Karpas-422 (cell line): Measurements from ENCODE around the gene SGCA. TPM values are rescaled to one million over a fixed set of nuclear protein-coding genes. Genes with fewer than 3 reads are reported as not detected.

ENCODE experiments used
- DNase-seq: peaks from one replicate; pipeline ENCODE4 v3.0.0-alpha.2; 2015
- H2AFZ ChIP-seq: fragments of 200-600 bp; sonication (generic); 2 replicates; pipeline ENCODE4 v1.6.1; 2014; ENCODE audit warnings: antibody characterized with exemption, low read length, mixed read lengths
- H3K27ac ChIP-seq: fragments of 200-600 bp; sonication (generic); 2 replicates; pipeline ENCODE4 v1.5.1; 2014; ENCODE audit warnings: mild to moderate bottlenecking, low read length, moderate library complexity
- H3K27me3 ChIP-seq: fragments of 200-600 bp; sonication (generic); 2 replicates; pipeline ENCODE4 v1.6.1; 2014; ENCODE audit warnings: low read length, mixed read lengths
- H3K36me3 ChIP-seq: fragments of 200-600 bp; sonication (generic); 2 replicates; pipeline ENCODE4 v1.6.1; 2014; ENCODE audit warnings: low read length, mixed read lengths; ENCODE audit not compliant: insufficient read depth
- H3K4me1 ChIP-seq: fragments of 200-600 bp; sonication (generic); 2 replicates; pipeline ENCODE4 v1.6.1; 2014; ENCODE audit warnings: mild to moderate bottlenecking, low read length, mixed read lengths
- H3K4me2 ChIP-seq: fragments of 200-600 bp; sonication (generic); 2 replicates; pipeline ENCODE4 v1.6.1; 2014; ENCODE audit warnings: low read length, low read depth, mild to moderate bottlenecking; ENCODE audit not compliant: poor library complexity, severe bottlenecking
- H3K4me3 ChIP-seq: fragments of 200-600 bp; sonication (generic); 2 replicates; pipeline ENCODE4 v1.5.1; 2014; ENCODE audit warnings: mild to moderate bottlenecking, antibody characterized with exemption, low read length, mixed read lengths
- H3K79me2 ChIP-seq: fragments of 200-600 bp; sonication (generic); 2 replicates; pipeline ENCODE4 v1.6.1; 2014; ENCODE audit warnings: mild to moderate bottlenecking, low read length, mixed read lengths
- H3K9ac ChIP-seq: fragments of 200-600 bp; sonication (generic); 2 replicates; pipeline ENCODE4 v1.6.0; 2014; ENCODE audit warnings: low read length
- H3K9me2 ChIP-seq: fragments of 200-600 bp; sonication (generic), shearing (Covaris generic); replicated peaks from 2 replicates; pipeline ENCODE4 v1.6.0; 2014; ENCODE audit warnings: mild to moderate bottlenecking, low read length, moderate library complexity; ENCODE audit not compliant: insufficient read depth
- H3K9me3 ChIP-seq: fragments of 300-700, 200-600 bp; sonication (generic); 2 replicates; pipeline ENCODE4 v1.6.1; 2014; ENCODE audit warnings: low read length, mixed read lengths
- H4K20me1 ChIP-seq: fragments of 200-600 bp; sonication (generic); 2 replicates; pipeline ENCODE4 v1.6.1; 2014; ENCODE audit warnings: mild to moderate bottlenecking, antibody characterized with exemption, low read length, low read depth; ENCODE audit not compliant: insufficient read depth
- total RNA-seq: library from RNA; depleted of rRNA; stranded (reverse); fragments of >200 nt; shearing (Covaris generic); gene quantifications from 2 replicates; pipeline ENCODE4 v1.2.3, GENCODE V29; 2014; ENCODE audit warnings: low replicate concordance

The SGCA gene
- total RNA-seq, 1 experiment from 2014 or later, result not detected

DNA sequence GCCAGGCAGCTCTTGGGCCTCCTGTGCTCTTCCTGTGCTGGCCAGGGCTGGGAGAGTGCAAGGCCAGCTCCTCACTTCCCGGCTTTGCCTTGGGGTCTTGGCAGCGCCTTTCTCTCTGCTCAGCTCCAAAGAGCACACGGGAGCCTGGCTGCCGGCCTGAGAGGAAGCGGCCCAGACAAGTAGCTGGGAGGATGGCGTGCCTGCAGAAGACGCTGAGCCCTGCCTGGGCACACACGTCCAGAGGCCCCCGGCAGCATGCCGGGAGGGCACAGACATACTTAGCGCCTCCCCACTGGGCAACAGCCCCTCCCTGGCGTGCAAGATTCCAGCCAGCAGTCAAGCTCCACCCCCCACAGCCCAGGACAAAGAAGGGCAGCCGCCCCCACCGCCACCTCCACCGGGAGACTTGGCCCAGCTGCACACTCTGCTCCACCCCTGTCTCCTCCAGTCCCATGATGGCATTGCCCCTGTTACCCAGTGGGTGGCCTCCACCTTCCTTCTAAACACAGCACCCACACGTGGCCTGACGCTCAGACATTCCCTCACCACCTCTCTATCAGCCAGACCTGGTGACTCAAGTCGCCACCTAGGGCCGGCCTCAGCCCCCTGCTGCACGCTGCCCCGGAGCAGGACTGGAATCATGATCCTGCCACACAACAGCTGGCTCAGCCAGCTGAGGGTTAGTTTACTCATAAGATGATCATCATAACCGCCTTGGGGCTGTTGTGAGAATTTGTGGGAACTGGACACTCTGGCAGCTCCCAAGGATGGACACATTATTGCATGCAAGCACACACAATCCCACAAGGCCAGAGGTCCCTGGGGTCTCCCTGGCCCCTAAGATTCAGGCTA lies 12.4 kb downstream of the SGCA start:
- Histone ChIP-seq H3K9ac (no peak overlapping the region), H3K27ac (no peak overlapping the region)
- peak; percentile 85 for DNase-seq

DNA sequence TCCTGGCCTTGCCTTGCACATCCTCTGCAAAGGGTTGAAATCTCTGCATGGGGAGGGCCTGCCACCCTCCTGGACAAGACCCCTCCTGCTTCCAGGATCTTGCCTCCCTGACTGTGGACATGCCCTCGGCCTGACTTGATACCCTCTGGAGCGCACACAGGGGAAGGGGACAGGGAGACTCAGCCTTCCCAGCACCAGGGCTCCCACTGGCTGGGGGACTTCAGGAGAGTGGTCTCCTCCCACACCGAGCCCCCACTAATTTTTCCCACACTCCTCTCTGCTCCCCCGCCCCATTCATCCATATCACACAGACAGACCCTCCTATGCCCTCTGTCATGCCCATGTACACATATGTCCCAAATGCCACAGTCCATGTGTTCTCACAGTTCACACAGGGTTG lies 14.3 kb downstream of the SGCA start:
- no peak for DNase-seq
- Histone ChIP-seq H3K9me3 (no peaks in the 10 kb centered on the region), H4K20me1 (no peaks in the 10 kb centered on the region), H3K4me1 (peaks cover 17% of the 10 kb centered on the region), H3K36me3 (no peaks in the 10 kb centered on the region), H3K27ac (no peak overlapping the region), H3K9ac (no peak overlapping the region), H3K4me2 (no peak overlapping the region), H3K79me2 (no peaks in the 10 kb centered on the region), H3K27me3 (no peaks in the 10 kb centered on the region), H3K9me2 (no peaks in the 10 kb centered on the region), H3K4me3 (no peak overlapping the region), H2AFZ (no peak overlapping the region)

More for the DNA sequence above, 12.4 kb downstream of the SGCA start:
- no peaks in the 10 kb centered on the region for H3K9me2 ChIP-seq
- H2AFZ ChIP-seq, result no peak overlapping the region
- H3K27me3 ChIP-seq, result no peaks in the 10 kb centered on the region
- H3K79me2 ChIP-seq, result no peaks in the 10 kb centered on the region
- peaks cover 4% of the 10 kb centered on the region for H3K4me1 ChIP-seq
- H3K4me3 ChIP-seq, result no peak overlapping the region
- H3K4me2 ChIP-seq, result peak overlapping the region; percentile 35
- H3K36me3 ChIP-seq, result no peaks in the 10 kb centered on the region
- H3K9me3 ChIP-seq, result no peaks in the 10 kb centered on the region
- H4K20me1 ChIP-seq, result no peaks in the 10 kb centered on the region

DNA sequence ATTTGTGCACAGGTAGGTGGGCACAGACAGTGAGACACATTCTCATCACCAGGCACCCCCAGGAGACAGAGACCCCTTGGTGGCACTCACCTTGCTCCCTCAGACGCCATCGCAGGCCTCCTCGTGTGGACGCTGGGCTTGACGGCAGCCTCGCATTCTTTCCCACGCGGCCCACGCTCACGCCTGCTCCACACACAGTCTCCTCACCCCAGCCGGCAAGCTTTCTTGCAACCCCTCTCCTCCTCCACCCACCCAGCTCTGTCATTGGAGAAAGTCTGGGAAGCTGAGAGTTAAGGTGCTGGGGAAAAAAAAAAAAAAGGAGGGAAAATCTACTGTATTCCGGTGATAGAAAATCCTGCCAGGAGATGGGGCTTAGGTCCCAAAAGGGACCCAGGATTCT lies 14.8 kb downstream of the SGCA start:
- no peak overlapping the region for H3K9ac ChIP-seq
- H4K20me1 ChIP-seq, result no peaks in the 10 kb centered on the region
- H3K4me3 ChIP-seq, result no peak overlapping the region
- no peak for DNase-seq
- H3K36me3 ChIP-seq, result no peaks in the 10 kb centered on the region
- peaks cover 17% of the 10 kb centered on the region for H3K4me1 ChIP-seq
- H3K9me2 ChIP-seq, result no peaks in the 10 kb centered on the region
- H3K79me2 ChIP-seq, result no peaks in the 10 kb centered on the region
- no peaks in the 10 kb centered on the region for H3K9me3 ChIP-seq
- H2AFZ ChIP-seq, result no peak overlapping the region
- no peaks in the 10 kb centered on the region for H3K27me3 ChIP-seq
- H3K4me2 ChIP-seq, result no peak overlapping the region
- H3K27ac ChIP-seq, result no peak overlapping the region

DNA sequence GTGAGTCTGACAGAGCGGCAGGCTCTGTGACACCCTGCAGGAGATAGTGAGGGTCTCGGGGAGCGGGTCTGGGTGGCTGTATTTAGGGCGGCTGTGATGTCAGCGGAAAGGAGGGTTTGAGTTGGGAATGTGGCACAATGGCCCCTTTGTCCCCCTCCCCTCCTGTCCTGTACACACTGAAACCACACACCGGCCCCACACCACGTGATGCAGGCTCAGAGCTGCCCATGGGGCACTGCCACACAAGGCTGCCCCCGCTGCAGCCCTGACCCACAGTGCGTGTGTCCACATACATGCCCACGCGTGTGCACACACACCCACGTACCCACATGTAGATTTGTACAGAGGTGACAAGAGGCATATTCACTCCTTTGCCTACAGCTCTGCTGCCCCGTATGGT lies 15.3 kb downstream of the SGCA start:
- no peak for DNase-seq
- Histone ChIP-seq H3K27me3 (no peaks in the 10 kb centered on the region), H3K36me3 (no peaks in the 10 kb centered on the region), H3K27ac (no peak overlapping the region), H3K4me1 (peaks cover 17% of the 10 kb centered on the region), H3K9me2 (no peaks in the 10 kb centered on the region), H3K9me3 (no peaks in the 10 kb centered on the region), H3K9ac (no peak overlapping the region), H3K4me3 (no peak overlapping the region), H3K79me2 (no peaks in the 10 kb centered on the region), H3K4me2 (no peak overlapping the region), H4K20me1 (no peaks in the 10 kb centered on the region), H2AFZ (no peak overlapping the region)

DNA sequence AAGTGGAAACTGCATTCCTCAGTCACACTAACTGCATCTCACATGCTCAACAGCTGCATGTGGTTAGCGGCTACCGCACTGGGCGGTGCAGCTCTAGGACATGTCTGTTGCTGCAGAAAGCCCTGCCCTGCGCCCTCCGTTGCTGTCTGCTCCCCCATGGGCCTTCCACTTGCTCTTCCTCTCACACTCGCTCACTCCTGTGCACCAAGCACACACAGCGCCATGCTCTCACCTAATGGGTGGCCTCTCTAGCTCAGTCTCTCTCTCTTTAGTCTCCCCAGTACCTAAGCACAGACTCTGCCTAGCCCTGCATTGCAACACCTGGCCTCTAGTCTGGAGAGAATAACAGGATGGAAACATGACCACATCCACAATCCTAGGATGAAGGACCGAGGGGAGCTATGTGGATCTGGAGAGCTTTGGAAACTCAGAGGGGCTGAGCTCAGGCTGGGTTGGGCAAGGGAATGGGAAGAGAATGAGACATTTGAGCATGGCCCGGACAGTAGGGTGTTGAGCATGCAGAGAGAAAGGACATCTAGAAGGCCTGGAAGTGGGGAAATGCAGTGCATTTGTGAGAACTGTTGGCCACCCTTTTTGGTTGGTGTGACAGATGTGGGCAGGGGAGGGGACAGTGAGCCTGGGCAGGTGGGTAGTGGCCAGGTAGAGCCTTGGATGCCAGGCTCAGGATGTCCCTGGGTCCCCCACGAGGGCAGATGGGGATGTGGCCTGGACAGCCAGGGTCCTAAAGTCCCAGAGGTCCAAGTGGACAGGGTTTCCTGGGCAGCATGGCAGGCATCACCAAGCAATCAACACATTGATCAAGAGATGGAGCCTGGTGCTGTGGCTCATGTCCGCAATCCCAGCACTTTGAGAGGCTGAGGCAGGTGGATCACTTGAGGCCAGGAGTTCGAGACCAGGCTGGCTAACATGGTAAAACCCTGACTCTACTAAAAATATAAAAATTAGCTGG lies 16.1 kb downstream of the SGCA start:
- Histone ChIP-seq H3K27ac (no peak overlapping the region), H3K4me2 (no peak overlapping the region), H3K79me2 (no peaks in the 10 kb centered on the region), H3K27me3 (no peaks in the 10 kb centered on the region), H3K36me3 (no peaks in the 10 kb centered on the region), H2AFZ (no peak overlapping the region), H3K9ac (no peak overlapping the region), H3K9me3 (no peaks in the 10 kb centered on the region), H3K9me2 (no peaks in the 10 kb centered on the region), H3K4me3 (no peak overlapping the region), H3K4me1 (peaks cover 17% of the 10 kb centered on the region), H4K20me1 (no peaks in the 10 kb centered on the region)
- DNase-seq, result no peak

DNA sequence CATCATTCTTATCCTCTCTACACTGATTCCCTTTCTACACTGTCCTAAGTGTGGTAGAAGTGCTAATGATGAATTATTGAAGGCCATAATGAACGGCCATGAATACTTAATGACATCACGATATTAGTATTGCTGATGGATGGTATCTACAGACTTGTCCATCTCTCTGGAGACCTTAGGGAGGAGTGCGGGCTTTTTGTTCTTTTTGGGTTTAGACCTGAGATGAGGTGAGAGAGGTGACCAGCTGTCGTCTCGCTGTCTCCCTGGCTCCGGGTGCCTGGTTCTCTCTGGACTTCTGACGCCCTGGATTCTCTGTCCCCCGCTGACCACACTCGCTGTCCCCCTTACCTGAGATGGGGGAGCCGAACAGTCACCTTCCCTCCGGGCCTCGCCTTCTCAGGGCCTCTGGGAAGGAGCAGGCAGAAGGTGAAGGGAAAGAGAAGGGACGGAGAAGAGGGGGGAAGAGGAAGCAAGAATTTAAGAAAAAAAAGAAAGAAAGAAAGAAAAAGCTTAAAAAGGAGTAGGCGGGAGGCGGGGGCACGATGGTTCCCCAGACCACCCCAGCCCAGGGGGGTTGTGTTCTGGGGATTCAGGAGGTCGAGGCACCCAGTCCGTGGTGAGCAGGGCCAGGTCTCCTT lies 17.1 kb downstream of the SGCA start:
- Histone ChIP-seq H3K27ac (no peak overlapping the region), H3K9me3 (no peaks in the 10 kb centered on the region), H3K4me3 (no peak overlapping the region), H3K9me2 (no peaks in the 10 kb centered on the region), H3K4me1 (peaks cover 17% of the 10 kb centered on the region), H2AFZ (no peak overlapping the region), H3K36me3 (no peaks in the 10 kb centered on the region), H3K27me3 (no peaks in the 10 kb centered on the region), H3K4me2 (no peak overlapping the region), H4K20me1 (no peaks in the 10 kb centered on the region), H3K79me2 (no peaks in the 10 kb centered on the region), H3K9ac (no peak overlapping the region)
- DNase-seq, result no peak

DNA sequence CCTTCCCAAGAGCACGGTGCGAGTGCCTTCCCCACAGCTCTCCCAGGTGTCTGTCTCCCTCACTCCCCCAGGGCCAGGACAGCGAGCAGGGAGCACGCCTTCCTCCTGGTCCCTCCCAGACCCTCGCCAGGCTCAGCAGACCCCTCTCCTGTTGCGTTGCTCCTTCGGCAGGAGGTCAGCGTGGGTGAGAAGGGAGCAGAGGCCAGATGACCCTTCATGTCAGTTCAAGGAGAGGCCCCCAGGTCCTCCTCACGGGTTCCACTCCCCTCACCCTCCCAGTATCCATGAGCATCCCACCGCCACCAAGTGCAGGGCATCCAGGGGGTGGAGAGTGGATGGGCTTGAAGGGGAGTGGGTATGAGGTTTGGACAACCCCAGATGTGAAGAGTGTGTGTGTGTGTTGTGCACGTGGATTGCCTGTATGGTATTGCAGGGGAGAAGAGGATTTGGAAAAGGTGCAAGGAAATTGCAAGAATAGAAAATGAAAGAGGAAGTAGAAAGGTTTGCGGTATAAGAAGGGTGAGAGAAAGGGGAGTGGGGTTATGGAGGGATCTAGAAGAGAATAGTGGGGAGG lies 17.7 kb downstream of the SGCA start:
- Histone ChIP-seq H2AFZ (no peak overlapping the region), H3K4me3 (no peak overlapping the region), H3K9me3 (no peaks in the 10 kb centered on the region), H4K20me1 (no peaks in the 10 kb centered on the region), H3K79me2 (no peaks in the 10 kb centered on the region), H3K9ac (no peak overlapping the region), H3K4me1 (peaks cover 13% of the 10 kb centered on the region), H3K27ac (no peak overlapping the region), H3K9me2 (no peaks in the 10 kb centered on the region), H3K27me3 (no peaks in the 10 kb centered on the region), H3K4me2 (peak overlapping the region; percentile 20), H3K36me3 (no peaks in the 10 kb centered on the region)
- DNase-seq, result no peak
